ENCODE data around the gene RGL3. TPM values are rescaled to one million over a fixed set of nuclear protein-coding genes. Genes with fewer than 3 reads are reported as not detected.
A peak's percentile ranks its signal among the peaks of the same experiment; 100 is the strongest.

Gene RGL3
- total RNA-seq, 1 experiment from 2014 or later: 53.1 TPM

DNA sequence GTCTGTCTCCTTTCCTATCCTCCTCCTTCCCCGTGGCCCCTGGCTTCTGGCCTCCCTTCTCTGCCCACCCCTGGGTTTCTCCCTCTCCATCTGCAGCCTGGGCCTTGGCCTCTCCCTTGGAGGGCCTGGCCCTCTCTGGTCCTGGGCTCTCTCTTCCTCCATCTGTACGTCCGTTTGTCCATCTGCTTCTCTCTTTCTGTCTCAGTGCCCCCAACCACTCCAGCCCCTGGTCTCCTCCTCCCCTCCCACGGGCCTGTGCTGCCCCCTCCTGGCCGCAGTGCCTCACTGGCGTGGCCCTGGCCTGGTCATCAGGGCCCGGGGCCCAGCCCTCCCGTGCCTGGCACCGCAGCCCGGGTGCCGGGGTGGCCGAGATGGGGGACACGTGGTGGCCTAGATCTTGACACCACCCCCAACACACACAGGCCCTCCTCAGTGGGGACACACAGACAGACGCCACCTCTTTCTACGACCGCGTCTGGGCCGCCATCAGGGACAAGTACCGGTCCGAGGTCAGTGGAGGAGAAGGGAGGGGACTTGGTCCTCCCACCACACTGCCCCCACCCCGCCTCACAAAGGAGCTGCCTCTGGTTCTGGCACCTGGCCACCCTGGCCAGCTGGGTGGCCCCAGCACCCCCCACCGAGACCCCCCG is 27.7 kb upstream of the RGL3 start:
- intact Hi-C loops (cut with micrococcal nuclease; ENCODE audit: unreplicated experiment): no loop called here
- ChIA-PET CTCF (interaction anchor here (0.7 to 1.6 kb wide), 3 partner anchors 36 to 101 kb away, joined by 3 to 12 read pairs (median 5); partner anchors contain the start of gene TMEM205), POLR2A (interaction anchor here (0.9 kb wide), 1 partner anchor 66 kb away, joined by 4 read pairs; no protein-coding TSS in a partner anchor)
- Histone ChIP-seq H3K9me3 (no peaks in the 10 kb centered on the region), H3K36me3 (ENCODE audit: control insufficient read depth, insufficient read depth, low read length) (peaks cover 2% of the 10 kb centered on the region), H3K4me3 (ENCODE audit: low read depth, low read length) (no peak overlapping the region), H3K4me1 (no peaks in the 10 kb centered on the region), H3K27me3 (replicated peaks; ENCODE audit: control insufficient read depth, insufficient read depth, low read length) (no peaks in the 10 kb centered on the region)
- BruUV-seq (replicated peaks): no TSS peak
- H3K4me1 Mint-ChIP-seq (ENCODE audit: low read depth, unreplicated experiment): no peaks in the 10 kb centered on the region
- peak in 1 of 2 experiments; percentile 72 for DNase-seq
- no peak overlapping the region for H3K4me3 Mint-ChIP-seq (ENCODE audit: unreplicated experiment)
- H3K27ac Mint-ChIP-seq (ENCODE audit: unreplicated experiment): no peak overlapping the region
- no peaks in the 10 kb centered on the region for H3K9me3 Mint-ChIP-seq (ENCODE audit: unreplicated experiment)
- TF ChIP-seq CTCF (IDR thresholded peaks at IDR 0.05; ENCODE audit: insufficient read depth in 1 of 2, low read depth in 1 of 2, low read length in 1 of 2, severe bottlenecking in 1 of 2, unreplicated experiment in 1 of 2): peak; percentile 52 to 68
- peaks cover 55% of the 10 kb centered on the region for H3K36me3 Mint-ChIP-seq (ENCODE audit: insufficient read depth, unreplicated experiment)
- H3K27me3 Mint-ChIP-seq (ENCODE audit: insufficient read depth, unreplicated experiment): no peaks in the 10 kb centered on the region

DNA sequence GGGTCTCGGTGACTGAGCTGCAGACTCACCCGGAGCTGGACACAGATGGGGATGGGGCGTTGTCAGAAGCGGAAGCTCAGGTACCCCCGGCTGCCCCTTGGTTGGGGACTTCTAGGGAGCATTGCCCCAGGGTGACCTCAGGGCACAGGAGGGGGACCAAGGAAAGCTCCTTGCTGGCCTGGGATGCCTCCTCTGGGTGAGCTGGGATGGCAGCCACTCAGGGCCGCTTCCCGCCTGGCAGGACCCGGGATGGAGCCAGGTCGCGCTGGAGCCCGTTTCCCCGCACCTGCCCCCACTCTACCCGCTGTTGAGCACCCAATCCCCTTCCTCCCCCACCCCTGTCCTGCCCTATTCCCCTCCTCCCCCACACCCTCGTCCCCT is 27.1 kb upstream of the RGL3 start:
- POLR2A ChIA-PET: interaction anchor here (0.9 kb wide), 1 partner anchor 65 kb away, joined by 4 read pairs; no protein-coding TSS in a partner anchor
- CTCF ChIA-PET: interaction anchor here (0.9 to 1.6 kb wide), 3 partner anchors 11 to 65 kb away, joined by 3 to 12 read pairs (median 3); partner anchors contain the start of gene ODAD3
- Histone ChIP-seq H3K36me3 (ENCODE audit: control insufficient read depth, insufficient read depth, low read length) (peaks cover 2% of the 10 kb centered on the region), H3K27me3 (replicated peaks; ENCODE audit: control insufficient read depth, insufficient read depth, low read length) (no peaks in the 10 kb centered on the region), H3K9me3 (no peaks in the 10 kb centered on the region), H3K4me3 (ENCODE audit: low read depth, low read length) (no peak overlapping the region), H3K4me1 (no peaks in the 10 kb centered on the region)
- Mint-ChIP-seq H3K9me3 (ENCODE audit: unreplicated experiment) (no peaks in the 10 kb centered on the region), H3K4me3 (ENCODE audit: unreplicated experiment) (no peak overlapping the region), H3K4me1 (ENCODE audit: low read depth, unreplicated experiment) (no peaks in the 10 kb centered on the region), H3K27me3 (ENCODE audit: insufficient read depth, unreplicated experiment) (no peaks in the 10 kb centered on the region), H3K27ac (ENCODE audit: unreplicated experiment) (no peak overlapping the region), H3K36me3 (ENCODE audit: insufficient read depth, unreplicated experiment) (peaks cover 60% of the 10 kb centered on the region)
- intact Hi-C loops (cut with micrococcal nuclease; ENCODE audit: unreplicated experiment): no loop called here
- no peak for DNase-seq
- no TSS peak for BruUV-seq (replicated peaks)
- TF ChIP-seq CTCF (IDR thresholded peaks at IDR 0.05; ENCODE audit: insufficient read depth in 1 of 2, low read depth in 1 of 2, low read length in 1 of 2, severe bottlenecking in 1 of 2, unreplicated experiment in 1 of 2): no peak

DNA sequence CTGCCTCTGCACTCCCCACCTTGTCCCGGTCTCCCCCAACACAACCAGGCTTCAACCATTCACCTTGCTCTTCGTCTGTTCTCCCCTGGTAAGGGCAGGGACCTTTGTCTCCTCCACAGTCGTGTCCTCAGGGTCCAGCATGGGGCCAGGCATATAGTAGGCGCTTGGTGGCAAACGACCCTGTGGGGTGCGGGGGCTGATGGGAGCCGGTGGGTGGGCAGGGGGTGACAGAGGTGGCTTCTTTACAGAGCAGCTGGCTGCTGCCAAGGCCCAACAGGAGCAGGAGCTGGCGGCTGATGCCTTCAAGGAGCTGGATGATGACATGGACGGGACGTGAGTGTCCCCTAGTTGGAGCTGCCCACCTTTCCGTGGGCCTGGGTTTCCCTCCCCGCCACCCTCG is 26.0 kb upstream of the RGL3 start:
- BruUV-seq (replicated peaks): no TSS peak
- no peaks in the 10 kb centered on the region for H3K4me1 ChIP-seq
- no peaks in the 10 kb centered on the region for H3K9me3 ChIP-seq
- H3K4me3 Mint-ChIP-seq (ENCODE audit: unreplicated experiment): no peak overlapping the region
- H3K4me3 ChIP-seq (ENCODE audit: low read depth, low read length): no peak overlapping the region
- no peak for TF ChIP-seq CTCF (IDR thresholded peaks at IDR 0.05; ENCODE audit: insufficient read depth in 1 of 2, low read depth in 1 of 2, low read length in 1 of 2, severe bottlenecking in 1 of 2, unreplicated experiment in 1 of 2)
- ChIA-PET CTCF (interaction anchor here (0.6 to 1.6 kb wide), 4 partner anchors 10 to 151 kb away, joined by 3 to 12 read pairs (median 3); partner anchors contain the start of gene ODAD3), POLR2A (no interaction called here)
- peaks cover 66% of the 10 kb centered on the region for H3K36me3 Mint-ChIP-seq (ENCODE audit: insufficient read depth, unreplicated experiment)
- H3K4me1 Mint-ChIP-seq (ENCODE audit: low read depth, unreplicated experiment): no peaks in the 10 kb centered on the region
- peaks cover 2% of the 10 kb centered on the region for H3K36me3 ChIP-seq (ENCODE audit: control insufficient read depth, insufficient read depth, low read length)
- no peaks in the 10 kb centered on the region for H3K27me3 Mint-ChIP-seq (ENCODE audit: insufficient read depth, unreplicated experiment)
- intact Hi-C loops (cut with micrococcal nuclease; ENCODE audit: unreplicated experiment): no loop called here
- H3K9me3 Mint-ChIP-seq (ENCODE audit: unreplicated experiment): no peaks in the 10 kb centered on the region
- H3K27me3 ChIP-seq (replicated peaks; ENCODE audit: control insufficient read depth, insufficient read depth, low read length): no peaks in the 10 kb centered on the region
- no peak overlapping the region for H3K27ac Mint-ChIP-seq (ENCODE audit: unreplicated experiment)
- no peak for DNase-seq
